Activated CD8-positive, alpha-beta memory T cell treated with anti-CD3 and anti-CD28 coated beads for 24 hours (primary cell): ENCODE results near the gene TAPBP.
"Not testable (repeated sequence)": the region's sequence is repeated elsewhere in the genome, so short reads cannot be mapped to it uniquely, and the experiment has no call there.

Experiments
- DNase-seq: peaks from one replicate; pipeline ENCODE4 v3.0.0-alpha.2; 2020

Gene TAPBP

GRCh38 chr6:33295621-33296369, 18.1 kb downstream of the TAPBP start:
- no peak for DNase-seq

GRCh38 chr6:33294086-33294823, 19.6 kb downstream of the TAPBP start:
- DNase-seq = no peak

- no peak for DNase-seq
Measured at GRCh38 chr6:33292996-33293682, 20.7 kb downstream of the TAPBP start.

GRCh38 chr6:33290459-33290858, 23.4 kb downstream of the TAPBP start:
- no peak for DNase-seq

- DNase-seq = no peak
Measured at GRCh38 chr6:33289784-33290315, 24.0 kb downstream of the TAPBP start.

- peak; percentile 90 for DNase-seq
Measured at GRCh38 chr6:33288921-33289783, 24.7 kb downstream of the TAPBP start, which contains the start of the genes PFDN6 and WDR46. PFDN6 (plus strand) TSS chr6:33289601; CDS start chr6:33289857, 256 bp downstream. WDR46 (minus strand) TSS chr6:33289239; CDS start chr6:33289170, 69 bp downstream.

- DNase-seq = no peak
Measured at GRCh38 chr6:33288141-33288920, 25.5 kb downstream of the TAPBP start.

- no peak for DNase-seq
Measured at GRCh38 chr6:33286946-33287914, 26.6 kb downstream of the TAPBP start.

GRCh38 chr6:33285214-33285613, 28.7 kb downstream of the TAPBP start:
- not testable (repeated sequence) for DNase-seq

GRCh38 chr6:33280539-33280938, 33.3 kb downstream of the TAPBP start:
- no peak for DNase-seq

GRCh38 chr6:33279971-33280511, 33.8 kb downstream of the TAPBP start:
- no peak for DNase-seq

- DNase-seq = no peak
Measured at GRCh38 chr6:33279257-33279695, 34.6 kb downstream of the TAPBP start.

- DNase-seq = no peak
Measured at GRCh38 chr6:33278810-33279209, 35.1 kb downstream of the TAPBP start.

- no peak for DNase-seq
Measured at GRCh38 chr6:33278392-33278741, 35.5 kb downstream of the TAPBP start.

GRCh38 chr6:33277663-33278391, 36.1 kb downstream of the TAPBP start:
- peak; percentile 82 for DNase-seq

- peak; percentile 91 for DNase-seq
Measured at GRCh38 chr6:33276864-33277662, 36.8 kb downstream of the TAPBP start, which contains the start of gene B3GALT4. B3GALT4 (plus strand) TSS chr6:33277123; CDS start chr6:33277420, 297 bp downstream.

GRCh38 chr6:33276581-33276863, 37.4 kb downstream of the TAPBP start:
- DNase-seq = no peak
